ENCODE results near the gene STOX2.
A peak's percentile ranks its signal among the peaks of the same experiment; 100 is the strongest.

Gene STOX2

GRCh38 chr4:183897193-183897592, 7.9 kb upstream of the STOX2 start:
- no peak for DNase-seq (ENCODE audit: low read depth, low spot score)
- H3K4me3 ChIP-seq (ENCODE audit: low read length): no peak overlapping the region
- H3K36me3 ChIP-seq (ENCODE audit: control insufficient read depth, insufficient read depth, low read length): no peaks in the 10 kb centered on the region
- no peak overlapping the region for H3K27ac ChIP-seq (ENCODE audit: low read length)
- no peaks in the 10 kb centered on the region for H3K4me1 ChIP-seq (ENCODE audit: control insufficient read depth, insufficient read depth, low read length)
- no peaks in the 10 kb centered on the region for H3K27me3 ChIP-seq (ENCODE audit: control insufficient read depth, insufficient read depth, low read length)
- H3K9me3 ChIP-seq (ENCODE audit: control insufficient read depth, insufficient read depth, low read length): no peaks in the 10 kb centered on the region
- WGBS (ENCODE audit: insufficient coverage, insufficient read length): no CpG with 5 or more reads among the region's 3 CpGs

- no peak for DNase-seq (ENCODE audit: low read depth, low spot score)
- no peaks in the 10 kb centered on the region for H3K36me3 ChIP-seq (ENCODE audit: control insufficient read depth, insufficient read depth, low read length)
- no peaks in the 10 kb centered on the region for H3K4me1 ChIP-seq (ENCODE audit: control insufficient read depth, insufficient read depth, low read length)
- H3K4me3 ChIP-seq (ENCODE audit: low read length): no peak overlapping the region
- no CpG with 5 or more reads among the region's 5 CpGs for WGBS (ENCODE audit: insufficient coverage, insufficient read length)
- H3K27ac ChIP-seq (ENCODE audit: low read length): no peak overlapping the region
- H3K9me3 ChIP-seq (ENCODE audit: control insufficient read depth, insufficient read depth, low read length): no peaks in the 10 kb centered on the region
- H3K27me3 ChIP-seq (ENCODE audit: control insufficient read depth, insufficient read depth, low read length): no peaks in the 10 kb centered on the region
Observed at GRCh38 chr4:183898456-183898855, 6.7 kb upstream of the STOX2 start.

DNA sequence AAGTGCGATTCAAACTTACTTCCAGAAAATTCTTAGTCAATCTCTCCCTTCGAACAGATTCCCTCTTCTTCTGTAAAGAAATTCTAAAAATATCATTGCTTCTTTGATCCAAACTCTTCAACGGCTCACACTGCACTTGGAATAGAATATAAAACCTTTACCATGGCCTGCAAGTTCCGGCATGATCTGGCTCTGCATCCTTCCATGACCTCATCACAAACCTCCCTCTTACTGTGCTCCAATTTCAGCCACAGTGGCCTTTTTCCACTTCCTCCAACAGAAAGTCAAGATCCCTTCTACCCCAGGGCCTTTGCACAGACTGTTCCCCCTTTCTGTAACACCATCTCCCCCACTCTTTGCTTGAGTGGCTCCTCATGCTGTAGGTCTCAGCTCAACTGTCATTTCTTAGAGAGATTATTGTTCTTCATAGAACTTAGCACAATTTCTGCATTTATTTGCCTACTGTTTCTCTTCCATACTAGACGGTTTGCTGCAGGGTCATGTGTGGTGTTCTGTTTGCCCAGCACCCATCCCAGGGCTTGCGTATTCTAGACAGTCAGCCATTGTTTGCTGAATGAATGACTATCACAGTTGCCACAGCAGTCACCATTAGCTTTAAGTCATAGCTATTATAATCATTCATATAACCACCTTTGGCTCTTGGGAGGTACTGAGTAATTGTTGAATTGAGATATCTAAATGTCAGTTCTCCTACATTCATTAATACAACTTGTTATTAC, 1.9 kb upstream of the STOX2 start:
- Histone ChIP-seq H3K27ac (ENCODE audit: low read length) (no peak overlapping the region), H3K27me3 (ENCODE audit: control insufficient read depth, insufficient read depth, low read length) (peaks cover 5% of the 10 kb centered on the region; the same call in 1 of the 2 replicates), H3K4me3 (ENCODE audit: low read length) (no peak overlapping the region), H3K36me3 (ENCODE audit: control insufficient read depth, insufficient read depth, low read length) (no peaks in the 10 kb centered on the region), H3K9me3 (ENCODE audit: control insufficient read depth, insufficient read depth, low read length) (no peaks in the 10 kb centered on the region), H3K4me1 (ENCODE audit: control insufficient read depth, insufficient read depth, low read length) (peaks cover under 1% of the 10 kb centered on the region; the same call in 1 of the 2 replicates)
- WGBS (ENCODE audit: insufficient coverage, insufficient read length): 100% methylated on average over 1 of the region's 6 CpGs
- no peak for DNase-seq (ENCODE audit: low read depth, low spot score)

DNA sequence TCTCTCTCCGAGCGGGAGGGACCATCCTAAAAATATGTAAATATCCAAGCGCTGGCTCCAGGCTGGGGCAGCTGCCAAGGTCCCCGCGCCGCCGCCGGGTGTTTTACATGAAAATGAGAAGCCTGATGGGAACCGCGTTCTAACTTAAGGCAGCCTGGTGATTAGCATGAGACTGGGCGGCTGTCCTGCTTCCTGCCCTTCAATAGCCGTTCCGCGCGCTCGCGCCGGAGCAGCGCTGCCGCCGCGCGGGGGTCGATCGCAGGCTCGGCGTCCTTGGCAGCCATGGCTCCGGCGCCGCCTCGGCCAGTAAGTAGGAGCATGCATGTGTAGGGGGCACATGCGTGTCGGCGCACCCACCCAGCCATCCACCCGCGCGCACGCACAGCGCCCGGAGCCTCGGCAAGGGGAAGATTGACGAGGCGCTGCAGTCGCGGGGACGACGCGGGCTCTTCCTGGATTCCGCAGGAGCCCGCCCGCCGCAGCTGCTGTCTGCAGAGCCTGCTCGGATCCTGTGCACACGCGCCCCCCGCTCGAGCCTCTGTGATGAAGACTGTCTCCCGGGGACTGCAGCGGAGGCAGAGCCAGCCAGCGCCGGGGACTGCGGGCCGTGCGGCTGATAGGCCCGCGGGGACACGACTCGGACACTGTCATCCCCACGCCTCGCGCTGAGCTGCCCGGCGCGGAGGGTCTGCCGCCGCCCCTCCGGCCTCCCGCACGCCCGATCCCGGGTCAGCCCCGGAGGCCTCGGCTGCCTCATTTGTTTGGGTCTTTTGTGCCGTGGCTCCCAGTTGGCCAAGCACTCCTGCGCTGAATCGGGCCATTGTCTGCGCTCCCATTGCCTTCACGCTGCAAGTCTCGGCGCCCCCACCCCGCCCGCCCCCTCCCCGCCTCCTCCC, 734 bp downstream of the STOX2 start:
- H3K36me3 ChIP-seq (ENCODE audit: control insufficient read depth, insufficient read depth, low read length): no peaks in the 10 kb centered on the region
- H3K4me1 ChIP-seq (ENCODE audit: control insufficient read depth, insufficient read depth, low read length): peaks cover 2% of the 10 kb centered on the region; the same call in 1 of the 2 replicates
- no CpG with 5 or more reads among the region's 93 CpGs for WGBS (ENCODE audit: insufficient coverage, insufficient read length)
- no peaks in the 10 kb centered on the region for H3K9me3 ChIP-seq (ENCODE audit: control insufficient read depth, insufficient read depth, low read length)
- H3K27me3 ChIP-seq (ENCODE audit: control insufficient read depth, insufficient read depth, low read length): peaks cover 6% of the 10 kb centered on the region; the same call in 1 of the 2 replicates
- no peak overlapping the region for H3K27ac ChIP-seq (ENCODE audit: low read length)
- peak; percentile 86 for DNase-seq (ENCODE audit: low read depth, low spot score)
- peak overlapping the region; percentile 54 for H3K4me3 ChIP-seq (ENCODE audit: low read length)

- H3K9me3 ChIP-seq (ENCODE audit: control insufficient read depth, insufficient read depth, low read length): no peaks in the 10 kb centered on the region
- H3K4me1 ChIP-seq (ENCODE audit: control insufficient read depth, insufficient read depth, low read length): peaks cover 2% of the 10 kb centered on the region; the same call in 1 of the 2 replicates
- H3K4me3 ChIP-seq (ENCODE audit: low read length): peak overlapping the region; percentile 50; the same call in 1 of the 2 replicates
- whole genome bisulfite sequencing (ENCODE audit: insufficient coverage, insufficient read length): no CpG with 5 or more reads among the region's 25 CpGs
- H3K36me3 ChIP-seq (ENCODE audit: control insufficient read depth, insufficient read depth, low read length): no peaks in the 10 kb centered on the region
- DNase-seq (ENCODE audit: low read depth, low spot score): no peak
- peaks cover 6% of the 10 kb centered on the region; the same call in 1 of the 2 replicates for H3K27me3 ChIP-seq (ENCODE audit: control insufficient read depth, insufficient read depth, low read length)
- no peak overlapping the region for H3K27ac ChIP-seq (ENCODE audit: low read length)
Observed at GRCh38 chr4:183906489-183906738, 1.3 kb downstream of the STOX2 start.

DNA sequence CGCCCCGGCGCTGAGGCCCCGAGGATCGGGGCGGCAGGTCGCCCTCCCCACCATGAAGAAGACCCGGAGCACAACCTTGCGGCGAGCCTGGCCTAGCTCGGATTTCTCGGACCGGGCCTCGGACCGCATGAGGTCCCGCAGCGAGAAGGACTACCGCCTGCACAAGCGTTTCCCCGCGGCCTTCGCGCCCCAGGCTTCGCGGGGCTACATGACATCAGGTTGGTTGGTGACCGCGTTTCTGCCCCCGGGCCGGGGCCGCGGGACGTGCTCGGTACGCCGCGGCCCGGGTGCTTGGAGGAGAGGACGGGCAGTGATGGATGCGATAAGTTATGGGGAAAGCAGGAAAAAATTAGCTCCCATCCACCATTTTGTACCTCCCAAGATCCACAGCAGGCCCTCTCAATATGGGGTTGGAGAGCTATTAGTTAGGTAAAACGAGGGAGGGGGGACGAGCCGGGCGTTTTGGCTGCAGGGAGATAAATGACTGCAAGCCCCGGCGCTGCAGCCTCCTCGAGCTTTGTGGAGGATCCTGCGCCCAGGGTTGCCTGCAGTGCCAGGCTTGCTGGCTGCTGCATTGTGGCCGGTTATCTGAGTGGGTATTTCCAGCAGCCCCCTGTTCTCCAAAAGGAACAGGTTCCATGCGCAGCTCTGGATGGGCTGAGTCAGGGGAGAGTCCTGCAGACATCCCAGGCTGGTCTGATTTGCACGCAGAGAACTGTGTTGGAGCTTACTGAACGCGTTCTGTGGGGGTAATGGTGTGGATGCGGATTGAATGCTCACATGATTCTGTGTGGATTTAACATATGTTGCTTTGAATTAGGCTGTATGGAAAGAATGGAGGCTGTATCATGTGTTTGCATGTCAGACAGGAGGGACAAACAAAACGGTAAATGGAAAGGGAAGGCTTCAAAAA, 1.9 kb downstream of the STOX2 start:
- no peak for DNase-seq (ENCODE audit: low read depth, low spot score)
- peaks cover 2% of the 10 kb centered on the region; the same call in 1 of the 2 replicates for H3K4me1 ChIP-seq (ENCODE audit: control insufficient read depth, insufficient read depth, low read length)
- H3K4me3 ChIP-seq (ENCODE audit: low read length): peak overlapping the region; percentile 50; the same call in 1 of the 2 replicates
- H3K27me3 ChIP-seq (ENCODE audit: control insufficient read depth, insufficient read depth, low read length): peaks cover 6% of the 10 kb centered on the region; the same call in 1 of the 2 replicates
- WGBS (ENCODE audit: insufficient coverage, insufficient read length): no CpG with 5 or more reads among the region's 54 CpGs
- H3K36me3 ChIP-seq (ENCODE audit: control insufficient read depth, insufficient read depth, low read length): no peaks in the 10 kb centered on the region
- no peaks in the 10 kb centered on the region for H3K9me3 ChIP-seq (ENCODE audit: control insufficient read depth, insufficient read depth, low read length)
- no peak overlapping the region for H3K27ac ChIP-seq (ENCODE audit: low read length)

- DNase-seq (ENCODE audit: low read depth, low spot score): no peak
- Histone ChIP-seq H3K4me3 (ENCODE audit: low read length) (peak overlapping the region; percentile 50; the same call in 1 of the 2 replicates), H3K9me3 (ENCODE audit: control insufficient read depth, insufficient read depth, low read length) (no peaks in the 10 kb centered on the region), H3K4me1 (ENCODE audit: control insufficient read depth, insufficient read depth, low read length) (peaks cover 2% of the 10 kb centered on the region; the same call in 1 of the 2 replicates), H3K36me3 (ENCODE audit: control insufficient read depth, insufficient read depth, low read length) (no peaks in the 10 kb centered on the region), H3K27me3 (ENCODE audit: control insufficient read depth, insufficient read depth, low read length) (peaks cover 6% of the 10 kb centered on the region; the same call in 1 of the 2 replicates), H3K27ac (ENCODE audit: low read length) (no peak overlapping the region)
- no CpG with 5 or more reads among the region's 10 CpGs for WGBS (ENCODE audit: insufficient coverage, insufficient read length)
Observed at GRCh38 chr4:183907871-183908683, 3.0 kb downstream of the STOX2 start.

- H3K4me3 ChIP-seq (ENCODE audit: low read length): no peak overlapping the region
- no peak for DNase-seq (ENCODE audit: low read depth, low spot score)
- no peak overlapping the region for H3K27ac ChIP-seq (ENCODE audit: low read length)
- H3K36me3 ChIP-seq (ENCODE audit: control insufficient read depth, insufficient read depth, low read length): no peaks in the 10 kb centered on the region
- peaks cover 6% of the 10 kb centered on the region; the same call in 1 of the 2 replicates for H3K27me3 ChIP-seq (ENCODE audit: control insufficient read depth, insufficient read depth, low read length)
- no peaks in the 10 kb centered on the region for H3K9me3 ChIP-seq (ENCODE audit: control insufficient read depth, insufficient read depth, low read length)
- H3K4me1 ChIP-seq (ENCODE audit: control insufficient read depth, insufficient read depth, low read length): peaks cover 2% of the 10 kb centered on the region; the same call in 1 of the 2 replicates
Observed at GRCh38 chr4:183909187-183909586, 4.1 kb downstream of the STOX2 start.

DNA sequence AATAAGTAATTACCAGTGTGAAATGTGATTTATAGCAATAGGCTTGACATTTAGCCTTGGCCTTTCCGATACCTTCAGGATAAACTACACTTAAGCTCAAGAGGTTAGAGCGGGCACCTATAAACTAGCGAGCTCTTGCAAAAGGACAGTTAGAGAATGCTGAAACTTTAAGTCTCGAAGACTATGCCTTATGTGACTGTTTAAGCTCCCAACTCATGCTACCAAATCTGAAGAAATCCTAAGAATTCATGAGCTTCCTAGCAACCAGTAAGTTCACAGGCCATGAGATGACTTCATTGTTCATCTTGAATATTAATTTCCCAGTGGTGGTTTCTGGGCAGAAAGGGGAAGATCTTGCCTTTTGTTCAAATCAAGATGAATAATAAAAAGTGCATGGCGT, 4.7 kb downstream of the STOX2 start:
- H3K27ac ChIP-seq (ENCODE audit: low read length): no peak overlapping the region
- no peaks in the 10 kb centered on the region for H3K9me3 ChIP-seq (ENCODE audit: control insufficient read depth, insufficient read depth, low read length)
- H3K4me3 ChIP-seq (ENCODE audit: low read length): no peak overlapping the region
- no peak for DNase-seq (ENCODE audit: low read depth, low spot score)
- no CpG with 5 or more reads among the region's 5 CpGs for WGBS (ENCODE audit: insufficient coverage, insufficient read length)
- peaks cover 4% of the 10 kb centered on the region; the same call in 1 of the 2 replicates for H3K27me3 ChIP-seq (ENCODE audit: control insufficient read depth, insufficient read depth, low read length)
- H3K36me3 ChIP-seq (ENCODE audit: control insufficient read depth, insufficient read depth, low read length): no peaks in the 10 kb centered on the region
- H3K4me1 ChIP-seq (ENCODE audit: control insufficient read depth, insufficient read depth, low read length): peaks cover 2% of the 10 kb centered on the region; the same call in 1 of the 2 replicates

All from iPS DF 6.9 (cell line).